GM19324 (cell line): ENCODE results near the gene XXYLT1.

Experiments
- ATAC-seq: cut with Tn5 transposase; IDR thresholded peaks from one replicate; pipeline ENCODE4 v1.9.1; 2021; ENCODE audit warnings: mild to moderate bottlenecking, moderate library complexity; ENCODE audit not compliant: unreplicated experiment, low FRiP score

Gene XXYLT1

GRCh38 chr3:195019335-195019734, 251.6 kb downstream of the XXYLT1 start:
- ATAC-seq, result no peak
